Measurements from ENCODE around the gene TRUB2. TPM values are rescaled to one million over a fixed set of nuclear protein-coding genes. Genes with fewer than 3 reads are reported as not detected.

Gene TRUB2
- total RNA-seq, 1 experiment from 2014 or later, result 37.6 TPM

GRCh38 chr9:128309551-128309950 lies 12.7 kb downstream of the TRUB2 start:
- Mint-ChIP-seq H3K36me3 (ENCODE audit: insufficient read depth, unreplicated experiment) (peaks cover 60% of the 10 kb centered on the region), H3K27ac (ENCODE audit: low read depth, unreplicated experiment) (no peak overlapping the region), H3K4me1 (ENCODE audit: insufficient read depth, unreplicated experiment) (peaks cover 7% of the 10 kb centered on the region), H3K27me3 (ENCODE audit: insufficient read depth, unreplicated experiment) (no peaks in the 10 kb centered on the region), H3K4me3 (ENCODE audit: unreplicated experiment) (no peak overlapping the region), H3K9me3 (ENCODE audit: unreplicated experiment) (no peaks in the 10 kb centered on the region)
- BruUV-seq (replicated peaks), result no TSS peak
- no peak for TF ChIP-seq CTCF (IDR thresholded peaks at IDR 0.05; ENCODE audit: unreplicated experiment)
- ChIA-PET CTCF (interaction anchor here (0.6 to 1.4 kb wide), 4 partner anchors 9 to 764 kb away, joined by 3 to 9 read pairs (median 3); no protein-coding TSS in a partner anchor), POLR2A (interaction anchor here (0.6 to 2.7 kb wide), 5 partner anchors 9 to 52 kb away, joined by 3 to 14 read pairs (median 3); partner anchors contain the start of genes COQ4, SLC27A4 and TRUB2)
- no peak for DNase-seq (ENCODE audit: unreplicated experiment)
- intact Hi-C loops (cut with micrococcal nuclease), result no loop called here

GRCh38 chr9:128304971-128305288 lies 17.3 kb downstream of the TRUB2 start:
- Mint-ChIP-seq H3K4me3 (ENCODE audit: unreplicated experiment) (no peak overlapping the region), H3K9me3 (ENCODE audit: unreplicated experiment) (no peaks in the 10 kb centered on the region), H3K27me3 (ENCODE audit: insufficient read depth, unreplicated experiment) (no peaks in the 10 kb centered on the region), H3K4me1 (ENCODE audit: insufficient read depth, unreplicated experiment) (peaks cover 15% of the 10 kb centered on the region), H3K36me3 (ENCODE audit: insufficient read depth, unreplicated experiment) (peaks cover 23% of the 10 kb centered on the region), H3K27ac (ENCODE audit: low read depth, unreplicated experiment) (peak overlapping the region; percentile 90)
- BruUV-seq (replicated peaks), result no TSS peak
- peak; percentile 28 for DNase-seq (ENCODE audit: unreplicated experiment)
- intact Hi-C loops (cut with micrococcal nuclease), result no loop called here
- ChIA-PET POLR2A (interaction anchor here (1.0 to 2.1 kb wide), 9 partner anchors 9 to 151 kb away, joined by 3 to 11 read pairs (median 6); partner anchors contain the start of genes GOLGA2, ODF2, SWI5 and URM1), CTCF (interaction anchor here (0.6 to 3.0 kb wide), 4 partner anchors 9 to 63 kb away, joined by 3 to 21 read pairs (median 5); no protein-coding TSS in a partner anchor)
- TF ChIP-seq CTCF (IDR thresholded peaks at IDR 0.05; ENCODE audit: unreplicated experiment), result no peak

- Mint-ChIP-seq H3K4me1 (ENCODE audit: insufficient read depth, unreplicated experiment) (peaks cover 15% of the 10 kb centered on the region), H3K4me3 (ENCODE audit: unreplicated experiment) (no peak overlapping the region), H3K27ac (ENCODE audit: low read depth, unreplicated experiment) (peak overlapping the region; percentile 90), H3K9me3 (ENCODE audit: unreplicated experiment) (no peaks in the 10 kb centered on the region), H3K27me3 (ENCODE audit: insufficient read depth, unreplicated experiment) (no peaks in the 10 kb centered on the region), H3K36me3 (ENCODE audit: insufficient read depth, unreplicated experiment) (peaks cover 17% of the 10 kb centered on the region)
- TF ChIP-seq CTCF (IDR thresholded peaks at IDR 0.05; ENCODE audit: unreplicated experiment), result no peak
- CTCF ChIA-PET, result interaction anchor here (0.6 to 3.0 kb wide), 6 partner anchors 9 to 64 kb away, joined by 3 to 21 read pairs (median 6); no protein-coding TSS in a partner anchor
- BruUV-seq (replicated peaks), result no TSS peak
- POLR2A ChIA-PET, result interaction anchor here (0.6 to 2.1 kb wide), 11 partner anchors 9 to 1498 kb away, joined by 3 to 11 read pairs (median 6); partner anchors contain the start of genes GOLGA2, ODF2, SWI5 and URM1
- no peak for DNase-seq (ENCODE audit: unreplicated experiment)
- intact Hi-C loops (cut with micrococcal nuclease), result no loop called here
These were observed 17.9 kb downstream of the TRUB2 start for GRCh38 chr9:128304136-128304970.

All from MCF 10A (cell line).